GM19463 (cell line): Measurements from ENCODE around the gene GRK2.
A peak's percentile ranks its signal among the peaks of the same experiment; 100 is the strongest.
"Not testable (repeated sequence)": the region's sequence is repeated elsewhere in the genome, so short reads cannot be mapped to it uniquely, and the experiment has no call there.

Experiments
- ATAC-seq: cut with Tn5 transposase; IDR thresholded peaks from one replicate; pipeline ENCODE4 v1.9.1; 2021; ENCODE audit warnings: mild to moderate bottlenecking, moderate library complexity; ENCODE audit not compliant: unreplicated experiment

Gene GRK2

GRCh38 chr11:67266449-67267187, at the start of gene GRK2:
Gene GRK2, plus strand, starts transcription at chr11:67266473. Its CDS starts 227 bp downstream, at chr11:67266700.
- ATAC-seq, result no peak

- no peak for ATAC-seq
Observed at GRCh38 chr11:67227726-67228125, 38.5 kb upstream of the GRK2 start.

GRCh38 chr11:67230406-67230805, 35.9 kb upstream of the GRK2 start:
- no peak for ATAC-seq

- no peak for ATAC-seq
Observed at GRCh38 chr11:67230886-67231285, 35.4 kb upstream of the GRK2 start.

- ATAC-seq, result no peak
Observed at GRCh38 chr11:67233584-67234190, 32.6 kb upstream of the GRK2 start.

GRCh38 chr11:67234571-67234970, 31.7 kb upstream of the GRK2 start:
- ATAC-seq, result not testable (repeated sequence)

- no peak for ATAC-seq
Observed at GRCh38 chr11:67237574-67237973, 28.7 kb upstream of the GRK2 start.

GRCh38 chr11:67238894-67239782, 27.1 kb upstream of the GRK2 start:
- no peak for ATAC-seq

GRCh38 chr11:67239783-67240575, 26.3 kb upstream of the GRK2 start:
- peak; percentile 84 for ATAC-seq

GRCh38 chr11:67240576-67241389, 25.5 kb upstream of the GRK2 start:
- ATAC-seq, result no peak

GRCh38 chr11:67242548-67242947, 23.7 kb upstream of the GRK2 start:
- no peak for ATAC-seq

GRCh38 chr11:67243051-67243450, 23.2 kb upstream of the GRK2 start:
- no peak for ATAC-seq

- no peak for ATAC-seq
Observed at GRCh38 chr11:67245046-67245445, 21.2 kb upstream of the GRK2 start.

GRCh38 chr11:67247946-67248550, 18.2 kb upstream of the GRK2 start:
- ATAC-seq, result no peak

GRCh38 chr11:67248653-67249052, 17.6 kb upstream of the GRK2 start:
- ATAC-seq, result no peak

- ATAC-seq, result no peak
Observed at GRCh38 chr11:67250059-67251043, 15.9 kb upstream of the GRK2 start.

GRCh38 chr11:67251841-67252240, 14.4 kb upstream of the GRK2 start:
- no peak for ATAC-seq

- ATAC-seq, result no peak
Observed at GRCh38 chr11:67252831-67253239, 13.4 kb upstream of the GRK2 start.
